HFF-Myc (cell line): ENCODE data around the gene ZKSCAN3.
"Not testable (repeated sequence)": the region's sequence is repeated elsewhere in the genome, so short reads cannot be mapped to it uniquely, and the experiment has no call there.

Source experiments
- DNase-seq: peaks from one replicate; pipeline ENCODE4 v3.0.0-alpha.2; 2011; ENCODE audit warnings: low read depth; ENCODE audit errors: extremely low read depth
- H3K4me3 ChIP-seq: replicated peaks from 2 replicates; pipeline ENCODE4 v1.5.1; 2011; ENCODE audit warnings: low read depth, mild to moderate bottlenecking, control low read depth, low read length
- CTCF ChIP-seq: IDR thresholded peaks from 2 replicates; pipeline ENCODE4 v1.5.1; 2012; ENCODE audit warnings: mild to moderate bottlenecking, low read depth, low read length, control low read depth; ENCODE audit errors: missing control alignments

The ZKSCAN3 gene

GRCh38 chr6:28402197-28402596 lies 52.5 kb downstream of the ZKSCAN3 start:
- no peak for TF ChIP-seq CTCF
- H3K4me3 ChIP-seq, result no peak overlapping the region
- no peak for DNase-seq

- DNase-seq, H3K4me3 ChIP-seq: not testable (repeated sequence)
Observed at GRCh38 chr6:28403923-28404322, 54.2 kb downstream of the ZKSCAN3 start.

GRCh38 chr6:28407401-28407800 lies 57.7 kb downstream of the ZKSCAN3 start:
- DNase-seq, result no peak
- TF ChIP-seq CTCF, result no peak

GRCh38 chr6:28408076-28408802 lies 58.5 kb downstream of the ZKSCAN3 start:
- DNase-seq, result no peak

More at GRCh38 chr6:28407401-28407800, 57.7 kb downstream of the ZKSCAN3 start:
- no peak overlapping the region for H3K4me3 ChIP-seq

GRCh38 chr6:28410767-28411166 lies 61.0 kb downstream of the ZKSCAN3 start:
- H3K4me3 ChIP-seq, result no peak overlapping the region
- TF ChIP-seq CTCF, result no peak
- no peak for DNase-seq

More at GRCh38 chr6:28408076-28408802, 58.5 kb downstream of the ZKSCAN3 start:
- TF ChIP-seq CTCF, result no peak
- H3K4me3 ChIP-seq, result no peak overlapping the region

GRCh38 chr6:28413681-28414080 lies 63.9 kb downstream of the ZKSCAN3 start:
- H3K4me3 ChIP-seq, result no peak overlapping the region
- TF ChIP-seq CTCF, result no peak
- no peak for DNase-seq
